ENCODE measurements around the gene SPHKAP.

GRCh38 chr2:228140934-228141528 lies 40.5 kb downstream of the SPHKAP start:
- no peak for TF ChIP-seq CTCF (IDR thresholded peaks at IDR 0.05)
- no peak for TF ChIP-seq POLR2A (IDR thresholded peaks at IDR 0.05)
- no peak for TF ChIP-seq EP300 (IDR thresholded peaks at IDR 0.05)
